Thyroid gland (tissue), 4 donors: ENCODE measurements around the gene NELL2.

Experiments used
- POLR2A ChIP-seq, 2 donors: fragments of 450-650 bp; IDR thresholded peaks; one replicate each; pipeline ENCODE4 v1.6.1; 2017; ENCODE audit warnings: antibody characterized with exemption in 2 of 2, mild to moderate bottlenecking in 2 of 2, moderate library complexity in 1 of 2
- TF ChIP-seq, protein P1 (sequence below), 6 experiments: fragments of 200-600 bp in 3 of 6; fragments of 450-650 bp in 3 of 6; sonication (generic) in 3 of 6; IDR thresholded peaks; one replicate each; pipeline ENCODE4 v1.5.1; 2016 to 2019; ENCODE audit warnings: antibody characterized with exemption in 6 of 6, mild to moderate bottlenecking in 2 of 6, inconsistent platforms in 1 of 6, moderate library complexity in 1 of 6

- TF ChIP-seq, protein P1, sequence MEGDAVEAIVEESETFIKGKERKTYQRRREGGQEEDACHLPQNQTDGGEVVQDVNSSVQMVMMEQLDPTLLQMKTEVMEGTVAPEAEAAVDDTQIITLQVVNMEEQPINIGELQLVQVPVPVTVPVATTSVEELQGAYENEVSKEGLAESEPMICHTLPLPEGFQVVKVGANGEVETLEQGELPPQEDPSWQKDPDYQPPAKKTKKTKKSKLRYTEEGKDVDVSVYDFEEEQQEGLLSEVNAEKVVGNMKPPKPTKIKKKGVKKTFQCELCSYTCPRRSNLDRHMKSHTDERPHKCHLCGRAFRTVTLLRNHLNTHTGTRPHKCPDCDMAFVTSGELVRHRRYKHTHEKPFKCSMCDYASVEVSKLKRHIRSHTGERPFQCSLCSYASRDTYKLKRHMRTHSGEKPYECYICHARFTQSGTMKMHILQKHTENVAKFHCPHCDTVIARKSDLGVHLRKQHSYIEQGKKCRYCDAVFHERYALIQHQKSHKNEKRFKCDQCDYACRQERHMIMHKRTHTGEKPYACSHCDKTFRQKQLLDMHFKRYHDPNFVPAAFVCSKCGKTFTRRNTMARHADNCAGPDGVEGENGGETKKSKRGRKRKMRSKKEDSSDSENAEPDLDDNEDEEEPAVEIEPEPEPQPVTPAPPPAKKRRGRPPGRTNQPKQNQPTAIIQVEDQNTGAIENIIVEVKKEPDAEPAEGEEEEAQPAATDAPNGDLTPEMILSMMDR (IDR thresholded peaks at IDR 0.05) = no peak
- TF ChIP-seq POLR2A (IDR thresholded peaks at IDR 0.05) = no peak
Observed at GRCh38 chr12:44709166-44709565, 166.9 kb downstream of the NELL2 start.
